SU-DHL-6 (cell line): ENCODE results near the gene ZMYND11.

ENCODE experiments used
- H2AFZ ChIP-seq: fragments of 200-600 bp; sonication (generic); 2 replicates; pipeline ENCODE4 v1.6.1; 2014; ENCODE audit warnings: low read depth, mild to moderate bottlenecking, moderate library complexity, mixed read lengths, antibody characterized with exemption, low read length; ENCODE audit not compliant: severe bottlenecking
- H3F3A ChIP-seq: fragments of 200-600 bp; shearing (Covaris generic); 2 replicates; pipeline ENCODE4 v1.6.0; 2016; ENCODE audit warnings: antibody characterized with exemption, mild to moderate bottlenecking; ENCODE audit not compliant: insufficient read depth
- H3K27ac ChIP-seq: fragments of 200-600 bp; sonication (generic); 2 replicates; pipeline ENCODE4 v1.5.1; 2016; ENCODE audit warnings: low read depth, mild to moderate bottlenecking, low read length, moderate library complexity, mixed read lengths
- H3K27me3 ChIP-seq: fragments of 200-600 bp; sonication (generic), shearing (Covaris generic); 2 replicates; pipeline ENCODE4 v1.6.0; 2014; ENCODE audit warnings: mild to moderate bottlenecking, low read length
- H3K36me3 ChIP-seq: fragments of 200-600 bp; sonication (generic); 2 replicates; pipeline ENCODE4 v1.6.1; 2014; ENCODE audit warnings: mild to moderate bottlenecking, low read length, mixed read lengths
- H3K4me2 ChIP-seq: fragments of 300-600, 200-600 bp; shearing (Covaris generic), sonication (generic); 2 replicates; pipeline ENCODE4 v1.6.0; 2014; ENCODE audit warnings: low read length, low read depth, mild to moderate bottlenecking; ENCODE audit not compliant: poor library complexity, severe bottlenecking
- H3K4me3 ChIP-seq: fragments of 200-600 bp; sonication (generic); 2 replicates; pipeline ENCODE4 v1.5.1; 2014; ENCODE audit warnings: antibody characterized with exemption, low read length, mild to moderate bottlenecking, mixed read lengths; ENCODE audit not compliant: insufficient read depth, poor library complexity, severe bottlenecking
- H3K79me2 ChIP-seq: fragments of 200-600 bp; sonication (generic); 2 replicates; pipeline ENCODE4 v1.6.1; 2014; ENCODE audit warnings: mild to moderate bottlenecking, low read length, moderate library complexity; ENCODE audit not compliant: insufficient read depth
- H3K9ac ChIP-seq: fragments of 200-600 bp; sonication (generic); 2 replicates; pipeline ENCODE4 v1.7.0; 2014; ENCODE audit warnings: mild to moderate bottlenecking, low read length
- H3K9me2 ChIP-seq: fragments of 200-600 bp; sonication (generic); replicated peaks from 2 replicates; pipeline ENCODE4 v1.6.1; 2014; ENCODE audit warnings: low read length; ENCODE audit not compliant: insufficient read depth
- H3K9me3 ChIP-seq: fragments of 200-600 bp; sonication (generic); 2 replicates; pipeline ENCODE4 v1.6.1; 2014; ENCODE audit warnings: low read length, mixed read lengths; ENCODE audit not compliant: insufficient read depth
- H4K20me1 ChIP-seq: fragments of 200-600 bp; sonication (generic); 2 replicates; pipeline ENCODE4 v1.6.1; 2014; ENCODE audit warnings: low read depth, mild to moderate bottlenecking, antibody characterized with exemption, low read length, moderate library complexity, mixed read lengths
- EZH2phosphoT487 ChIP-seq: fragments of 200-600 bp; sonication (generic), shearing (Covaris generic); conservative IDR thresholded peaks from 2 replicates; pipeline ENCODE4 v1.6.1; 2018; ENCODE audit warnings: mild to moderate bottlenecking, antibody characterized with exemption, low read length, moderate library complexity, mixed read lengths
- TF ChIP-seq, protein P1 (sequence below): fragments of 200-600 bp; sonication (generic); IDR thresholded peaks from one replicate; pipeline ENCODE4 v1.5.1; 2017; ENCODE audit warnings: antibody characterized with exemption, mild to moderate bottlenecking, low read length, moderate library complexity; ENCODE audit not compliant: insufficient read depth, poor library complexity, severe bottlenecking

ZMYND11 gene

DNA sequence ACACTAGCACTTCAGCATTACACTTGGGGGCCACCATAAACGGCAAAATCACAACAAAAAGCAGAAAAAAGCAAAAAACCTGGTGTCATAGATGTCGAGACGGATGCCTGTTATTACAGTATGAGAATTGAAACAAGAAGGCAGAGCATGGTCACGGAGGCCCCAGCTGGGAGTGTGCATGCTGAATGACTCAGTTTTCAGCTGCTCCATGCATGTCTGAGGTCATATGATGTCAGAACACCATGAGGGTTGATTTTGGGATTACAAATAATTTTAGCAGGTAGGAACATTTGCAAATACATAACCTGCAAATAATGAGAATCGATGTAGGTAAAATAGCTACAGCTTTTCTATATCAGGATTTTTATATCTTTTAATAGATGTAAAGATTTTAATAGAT is 19.1 kb downstream of the ZMYND11 start:
- TF ChIP-seq, protein P1, sequence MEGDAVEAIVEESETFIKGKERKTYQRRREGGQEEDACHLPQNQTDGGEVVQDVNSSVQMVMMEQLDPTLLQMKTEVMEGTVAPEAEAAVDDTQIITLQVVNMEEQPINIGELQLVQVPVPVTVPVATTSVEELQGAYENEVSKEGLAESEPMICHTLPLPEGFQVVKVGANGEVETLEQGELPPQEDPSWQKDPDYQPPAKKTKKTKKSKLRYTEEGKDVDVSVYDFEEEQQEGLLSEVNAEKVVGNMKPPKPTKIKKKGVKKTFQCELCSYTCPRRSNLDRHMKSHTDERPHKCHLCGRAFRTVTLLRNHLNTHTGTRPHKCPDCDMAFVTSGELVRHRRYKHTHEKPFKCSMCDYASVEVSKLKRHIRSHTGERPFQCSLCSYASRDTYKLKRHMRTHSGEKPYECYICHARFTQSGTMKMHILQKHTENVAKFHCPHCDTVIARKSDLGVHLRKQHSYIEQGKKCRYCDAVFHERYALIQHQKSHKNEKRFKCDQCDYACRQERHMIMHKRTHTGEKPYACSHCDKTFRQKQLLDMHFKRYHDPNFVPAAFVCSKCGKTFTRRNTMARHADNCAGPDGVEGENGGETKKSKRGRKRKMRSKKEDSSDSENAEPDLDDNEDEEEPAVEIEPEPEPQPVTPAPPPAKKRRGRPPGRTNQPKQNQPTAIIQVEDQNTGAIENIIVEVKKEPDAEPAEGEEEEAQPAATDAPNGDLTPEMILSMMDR = no peak
- no peak for TF ChIP-seq EZH2phosphoT487
- Histone ChIP-seq H3K27me3 (no peaks in the 10 kb centered on the region), H3K79me2 (no peaks in the 10 kb centered on the region), H3K9me3 (no peaks in the 10 kb centered on the region), H2AFZ (no peak overlapping the region), H3K27ac (no peak overlapping the region), H3K36me3 (no peaks in the 10 kb centered on the region), H3K4me2 (no peak overlapping the region), H3K4me3 (no peak overlapping the region), H3F3A (no peaks in the 10 kb centered on the region), H3K9ac (no peak overlapping the region), H3K9me2 (no peaks in the 10 kb centered on the region), H4K20me1 (no peaks in the 10 kb centered on the region)

DNA sequence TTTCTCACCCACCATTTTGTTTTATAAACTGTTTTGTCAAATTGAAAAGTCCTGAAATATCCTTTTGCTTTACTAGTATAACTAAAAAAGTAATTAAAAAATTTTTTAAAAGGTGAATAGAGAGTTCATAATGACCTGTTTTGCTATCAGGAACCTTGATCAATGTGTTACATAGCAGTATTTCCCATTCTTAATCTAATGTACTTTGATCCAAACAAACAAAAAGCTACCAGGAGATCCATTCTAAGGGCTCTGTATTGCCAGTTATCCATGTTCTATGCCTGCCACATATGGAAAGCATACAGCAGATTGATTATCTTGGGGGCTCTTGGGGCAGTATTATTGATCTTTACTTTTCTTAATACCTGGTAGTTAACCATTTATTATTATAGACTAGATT is 32.1 kb downstream of the ZMYND11 start:
- no peaks in the 10 kb centered on the region for H3K9me3 ChIP-seq
- no peaks in the 10 kb centered on the region for H3K36me3 ChIP-seq
- H3K79me2 ChIP-seq = no peaks in the 10 kb centered on the region
- no peak overlapping the region for H3K27ac ChIP-seq
- TF ChIP-seq, protein P1 = no peak
- TF ChIP-seq EZH2phosphoT487 = no peak
- no peak overlapping the region for H3K4me3 ChIP-seq
- H4K20me1 ChIP-seq = no peaks in the 10 kb centered on the region
- H2AFZ ChIP-seq = no peak overlapping the region
- no peaks in the 10 kb centered on the region for H3K9me2 ChIP-seq
- H3K4me2 ChIP-seq = no peak overlapping the region
- no peak overlapping the region for H3K9ac ChIP-seq
- no peaks in the 10 kb centered on the region for H3K27me3 ChIP-seq
- no peaks in the 10 kb centered on the region for H3F3A ChIP-seq

DNA sequence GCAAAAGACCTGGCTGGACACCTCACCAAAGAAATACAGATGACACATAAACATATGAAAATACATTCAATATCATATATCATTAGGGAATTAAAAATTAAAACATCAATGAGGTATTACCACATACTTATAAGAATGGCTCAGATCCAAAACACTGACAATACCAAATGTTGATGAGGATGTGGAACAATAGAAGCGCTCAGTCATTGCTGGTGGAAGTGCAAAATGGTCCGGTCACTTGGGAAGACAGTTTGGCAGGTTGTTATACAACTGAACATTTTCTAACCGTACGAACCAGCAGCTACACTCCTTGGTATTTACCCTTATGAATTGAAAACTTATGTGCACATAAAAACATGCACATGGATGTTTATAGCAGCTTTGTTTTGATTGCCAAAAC is 38.5 kb downstream of the ZMYND11 start:
- TF ChIP-seq, protein P1 = no peak
- TF ChIP-seq EZH2phosphoT487 = no peak
- Histone ChIP-seq H3K4me2 (no peak overlapping the region), H3K79me2 (no peaks in the 10 kb centered on the region), H3K9me3 (no peaks in the 10 kb centered on the region), H3K9ac (no peak overlapping the region), H3F3A (no peaks in the 10 kb centered on the region), H3K27me3 (no peaks in the 10 kb centered on the region), H4K20me1 (peaks cover 3% of the 10 kb centered on the region; the same call in 1 of the 2 replicates), H3K27ac (no peak overlapping the region), H2AFZ (no peak overlapping the region), H3K4me3 (no peak overlapping the region), H3K36me3 (no peaks in the 10 kb centered on the region), H3K9me2 (no peaks in the 10 kb centered on the region)

DNA sequence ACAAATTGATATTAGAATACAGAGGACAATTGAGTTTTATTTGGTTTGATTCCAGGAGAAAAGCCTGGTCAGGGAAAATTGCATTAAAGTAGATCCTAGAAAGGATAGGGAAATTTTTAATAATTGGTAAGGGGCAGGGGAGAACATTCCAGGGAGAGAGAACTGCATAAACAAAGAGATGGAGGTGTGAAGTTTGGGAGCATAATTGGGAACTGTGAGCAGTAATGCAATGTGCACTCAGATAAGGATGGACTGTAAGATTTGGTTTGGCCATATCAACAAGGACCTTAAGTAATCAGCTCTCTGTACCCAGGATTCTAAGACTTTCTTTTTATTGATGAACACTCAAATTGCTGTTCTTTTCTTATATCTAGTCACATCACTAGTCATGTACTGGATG is 41.4 kb downstream of the ZMYND11 start:
- TF ChIP-seq, protein P1 = no peak
- TF ChIP-seq EZH2phosphoT487 = no peak
- no peak overlapping the region for H3K4me3 ChIP-seq
- no peak overlapping the region for H3K4me2 ChIP-seq
- H3K27me3 ChIP-seq = no peaks in the 10 kb centered on the region
- H3K9me2 ChIP-seq = no peaks in the 10 kb centered on the region
- H3K36me3 ChIP-seq = no peaks in the 10 kb centered on the region
- H3K9ac ChIP-seq = no peak overlapping the region
- H3K9me3 ChIP-seq = no peaks in the 10 kb centered on the region
- peaks cover 3% of the 10 kb centered on the region; the same call in 1 of the 2 replicates for H4K20me1 ChIP-seq
- no peak overlapping the region for H3K27ac ChIP-seq
- H3K79me2 ChIP-seq = no peaks in the 10 kb centered on the region
- no peak overlapping the region for H2AFZ ChIP-seq
- no peaks in the 10 kb centered on the region for H3F3A ChIP-seq
